H1 (cell line): Measurements from ENCODE around the gene IFT74. TPM values are rescaled to one million over a fixed set of nuclear protein-coding genes. Genes with fewer than 3 reads are reported as not detected.

Experiments used
- BACH1 ChIP-seq: IDR thresholded peaks from 2 replicates; pipeline ENCODE4 v1.6.1; 2012; ENCODE audit warnings: low read length, improper control_type of control experiment
- BCL11A ChIP-seq, 2 experiments: IDR thresholded peaks; one replicate each; pipeline ENCODE4 v1.6.1; 2011; ENCODE audit warnings: low read depth in 2 of 2, low read length in 2 of 2, mild to moderate bottlenecking in 2 of 2
- BRCA1 ChIP-seq: IDR thresholded peaks from 2 replicates; pipeline ENCODE4 v1.6.1; 2012; ENCODE audit warnings: low read depth, low read length, improper control_type of control experiment
- CHD1 ChIP-seq: IDR thresholded peaks from 2 replicates; pipeline ENCODE4 v1.6.1; 2012; ENCODE audit warnings: low read depth, low read length, improper control_type of control experiment
- CHD7 ChIP-seq: fragments of 300-600 bp; sonication (generic); IDR thresholded peaks from 2 replicates; pipeline ENCODE4 v1.7.1; 2012; ENCODE audit warnings: low read length, moderate library complexity, mild to moderate bottlenecking, inconsistent platforms; ENCODE audit not compliant: insufficient replicate concordance
- JUN ChIP-seq: IDR thresholded peaks from 2 replicates; pipeline ENCODE4 v1.6.1; 2011; ENCODE audit warnings: low read depth, mild to moderate bottlenecking, improper control_type of control experiment, low read length
- PHF8 ChIP-seq: fragments of 200-600 bp; sonication (generic); conservative IDR thresholded peaks from 2 replicates; pipeline ENCODE4 v1.7.1; 2012; ENCODE audit warnings: low read depth, mild to moderate bottlenecking, inconsistent platforms, low read length, moderate library complexity
- SP2 ChIP-seq: IDR thresholded peaks from 2 replicates; pipeline ENCODE4 v1.6.1; 2012; ENCODE audit warnings: mild to moderate bottlenecking, low read length, inconsistent platforms
- SP4 ChIP-seq: IDR thresholded peaks from 2 replicates; pipeline ENCODE4 v1.6.1; 2012; ENCODE audit warnings: low read length, inconsistent platforms
- TAF7 ChIP-seq: optimal IDR thresholded peaks from 2 replicates; pipeline ENCODE3; 2011; ENCODE audit warnings: low read depth, mild to moderate bottlenecking, inconsistent platforms, low read length, moderate library complexity, borderline replicate concordance
- polyA plus RNA-seq, 7 experiments: library from polyadenylated mRNA; depleted of rRNA in 3 of 7; stranded (reverse) in 5 of 7; unstranded in 2 of 7; fragments of >200 nt in 5 of 7; fragments of 200-250 nt in 2 of 7; gene quantifications; 1 replicate in 5 of 7; 2 replicates in 1 of 7; 4 replicates in 1 of 7; pipeline versions ENCODE4 v1.2.1 to v1.2.3, GENCODE V29; 2011 to 2013; ENCODE audit warnings: missing spikeins in 2 of 7, mixed read lengths in 2 of 7
- total RNA-seq: library from RNA; stranded (reverse); fragmentation: NEBNext Ultra II Directional; extraction: Animal tissue kit (Norgen Biotek cat#: 25700); gene quantifications from 2 replicates; pipeline ENCODE4 v1.2.1, GENCODE V29; 2021

IFT74 gene
- total and polyA plus RNA-seq, 2 of the 8 experiments (the other 6 are each of a cell fraction or from before 2014, with no cell fraction given) = 4.4 to 17.8 TPM

- TF ChIP-seq CHD7 = no peak
- TF ChIP-seq BACH1 = no peak
- no peak for TF ChIP-seq BRCA1
- no peak for TF ChIP-seq TAF7
- TF ChIP-seq SP4 = no peak
- TF ChIP-seq PHF8 = no peak
- no peak for TF ChIP-seq SP2
- no peak for TF ChIP-seq JUN
- TF ChIP-seq BCL11A (IDR thresholded peaks at IDR 0.05; ENCODE audit: low read depth in 2 of 2, low read length in 2 of 2) = no peak
- TF ChIP-seq CHD1 = no peak
These were observed 134.5 kb downstream of the IFT74 start (continued) for GRCh38 chr9:27090711-27091110.
